ENCODE results near the gene EPPIN. TPM values are rescaled to one million over a fixed set of nuclear protein-coding genes. Genes with fewer than 3 reads are reported as not detected.

Gene EPPIN
- total RNA-seq (not detected in 2 replicates), polyA plus RNA-seq (not detected in 2 replicates), polyA minus RNA-seq (not detected in 2 replicates)
- not detected for total RNA-seq (2013)

- WGBS (ENCODE audit: insufficient coverage), result 87% methylated on average over 4 of the region's 6 CpGs
- CTCF ChIA-PET, result no interaction called here
Measured at GRCh38 chr20:45547206-45547770, at the start of gene EPPIN. Gene EPPIN (minus strand): TSS chr20:45547401. CDS start chr20:45547357, 44 bp downstream.

More at GRCh38 chr20:45547206-45547770, at the start of gene EPPIN:
- Histone ChIP-seq H3K9ac (ENCODE audit: low read length) (no peak within 1 kb of the TSS), H3K79me2 (ENCODE audit: control insufficient read depth, insufficient read depth, low read length) (no peaks in the 10 kb centered on the region), H3K4me2 (replicated peaks; ENCODE audit: low read depth, low read length, poor library complexity, severe bottlenecking) (no peak within 1 kb of the TSS), H3K27ac (ENCODE audit: low read length in 2 of 2) (no peak within 1 kb of the TSS), H3K4me3 (ENCODE audit: control extremely low read depth in 1 of 5, extremely low read depth in 1 of 5, insufficient read depth in 1 of 5, low read depth in 2 of 5, low read length in 4 of 5) (no peak within 1 kb of the TSS), H3K36me3 (replicated peaks in 1 of 2; ENCODE audit: control extremely low read depth in 1 of 2, control insufficient read depth in 1 of 2, extremely low read depth in 1 of 2, insufficient read depth in 2 of 2, low read length in 1 of 2) (no peaks in the 10 kb centered on the region), H3K27me3 (replicated peaks in 1 of 4; ENCODE audit: control extremely low read depth in 1 of 4, control insufficient read depth in 3 of 4, insufficient read depth in 4 of 4, low read length in 3 of 4) (peaks cover 0 to 5% (median 3%) of the 10 kb centered on the region in 4 experiments), H3K4me1 (ENCODE audit: control insufficient read depth in 2 of 2, insufficient read depth in 2 of 2, low read length in 2 of 2) (no peaks in the 10 kb centered on the region), H2AFZ (ENCODE audit: insufficient read depth, low read depth, low read length, poor library complexity, severe bottlenecking) (no peak within 1 kb of the TSS), H3K9me3 (ENCODE audit: control extremely low read depth in 1 of 3, control insufficient read depth in 2 of 3, insufficient read depth in 1 of 3, low read length in 2 of 3) (peaks cover 0 to 3% (median 1%) of the 10 kb centered on the region in 3 donors), H4K20me1 (ENCODE audit: control insufficient read depth, insufficient read depth, low read length, poor library complexity, severe bottlenecking) (no peaks in the 10 kb centered on the region)
- DNase-seq (no peak), ATAC-seq (ENCODE audit: low read depth) (no peak)
- no peaks in the 10 kb centered on the region for H3K4me1 Mint-ChIP-seq
- intact Hi-C loops (cut with micrococcal nuclease), result loop anchor here (2.0 kb wide), 1 partner anchor 224 kb away; no protein-coding TSS in a partner anchor
- POLR2A ChIA-PET, result no interaction called here
- peaks cover 9% of the 10 kb centered on the region for H3K9me3 Mint-ChIP-seq (ENCODE audit: insufficient read depth)
- no peak within 1 kb of the TSS for H3K4me3 Mint-ChIP-seq
- H3K27ac Mint-ChIP-seq, result no peak within 1 kb of the TSS
- no peak for TF ChIP-seq EZH2 (IDR thresholded peaks at IDR 0.05; ENCODE audit: borderline replicate concordance, insufficient read depth, low read depth, low read length, poor library complexity, severe bottlenecking)
- TF ChIP-seq CTCF (IDR thresholded peaks at IDR 0.05), result no peak
- H3K27me3 Mint-ChIP-seq, result peaks cover 65% of the 10 kb centered on the region

All from B cell (primary cell).